Suprapubic skin (tissue), 4 donors: Measurements from ENCODE around the gene MTX1. TPM values are rescaled to one million over a fixed set of nuclear protein-coding genes. Genes with fewer than 3 reads are reported as not detected.
A peak's percentile ranks its signal among the peaks of the same experiment; 100 is the strongest.
"Not testable (repeated sequence)": the region's sequence is repeated elsewhere in the genome, so short reads cannot be mapped to it uniquely, and the experiment has no call there.

Experiments used
- DNase-seq, 2 donors: peaks; one replicate each; pipeline ENCODE4 v3.0.0-alpha.2; 2019; ENCODE audit warnings: low spot score in 2 of 2
- H3K27ac ChIP-seq: fragments of 200-600 bp; sonication (generic); one replicate; pipeline ENCODE4 v1.5.1; 2019
- H3K27me3 ChIP-seq: fragments of 200-600 bp; sonication (generic); one replicate; pipeline ENCODE4 v1.5.1; 2019
- H3K36me3 ChIP-seq: fragments of 200-600 bp; sonication (generic); one replicate; pipeline ENCODE4 v1.5.1; 2019
- H3K4me1 ChIP-seq: fragments of 200-600 bp; sonication (generic); one replicate; pipeline ENCODE4 v1.5.1; 2019
- H3K4me3 ChIP-seq: fragments of 200-600 bp; sonication (generic); one replicate; pipeline ENCODE4 v1.5.1; 2019; ENCODE audit warnings: mild to moderate bottlenecking
- H3K9me3 ChIP-seq: fragments of 200-600 bp; sonication (generic); one replicate; pipeline ENCODE4 v1.5.1; 2019
- EP300 ChIP-seq: sonication (generic); formaldehyde crosslinking; IDR thresholded peaks from one replicate; pipeline ENCODE4 v1.6.1; 2017; ENCODE audit warnings: antibody characterized with exemption
- POLR2A ChIP-seq, 2 donors: fragments of 450-650 bp; IDR thresholded peaks; one replicate each; pipeline ENCODE4 v1.6.1; 2017; ENCODE audit warnings: antibody characterized with exemption in 2 of 2, mild to moderate bottlenecking in 2 of 2, moderate library complexity in 2 of 2
- POLR2AphosphoS5 ChIP-seq, 3 donors: sonication (generic); formaldehyde crosslinking; IDR thresholded peaks; one replicate each; pipeline ENCODE4 v1.6.1; 2017; ENCODE audit warnings: antibody characterized with exemption in 3 of 3
- WGBS: methylation state at CpG from one replicate; pipeline ENCODE4 v1.1.5; 2018; 5-methylcytosine and 5-hydroxymethylcytosine counted together
- total RNA-seq, 4 donors: library from RNA; depleted of rRNA; stranded (reverse); fragments of >200 nt; gene quantifications; one replicate each; pipeline ENCODE4 v1.1.0, GENCODE V29; 2016
- TF ChIP-seq, protein P1 (sequence below), 2 donors: fragments of 200-600 bp in 1 of 2; fragments of 450-650 bp in 1 of 2; sonication (generic) in 1 of 2; IDR thresholded peaks; one replicate each; pipeline ENCODE4 v1.5.1; 2016 to 2019; ENCODE audit warnings: antibody characterized with exemption in 2 of 2, mild to moderate bottlenecking in 1 of 2, moderate library complexity in 1 of 2

MTX1 gene
- total RNA-seq, 4 donors from 2014 or later, result 19.8 to 51.7 (median 36.9) TPM

DNA sequence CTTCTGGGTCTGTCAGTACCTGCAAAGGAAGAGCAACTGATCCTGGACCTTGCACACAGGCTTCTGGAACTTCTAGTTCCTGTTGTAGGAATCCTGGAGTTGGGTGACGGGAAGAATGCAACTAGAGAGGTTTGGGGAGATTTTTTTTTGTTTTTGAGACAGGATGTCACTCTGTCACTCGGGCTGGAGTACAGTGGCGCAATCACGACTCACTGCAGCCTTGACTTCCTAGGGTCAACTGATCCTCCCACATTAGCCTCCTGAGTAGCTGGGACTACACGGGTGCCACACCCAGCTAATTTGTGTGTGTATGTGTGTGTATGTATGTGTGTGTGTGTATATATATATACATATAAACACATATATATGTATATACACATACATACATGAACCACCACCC is 28.0 kb downstream of the MTX1 start:
- Histone ChIP-seq H3K9me3 (no peaks in the 10 kb centered on the region), H3K27ac (no peak overlapping the region), H3K4me1 (peaks cover 27% of the 10 kb centered on the region), H3K4me3 (no peak overlapping the region), H3K36me3 (peaks cover 23% of the 10 kb centered on the region), H3K27me3 (no peaks in the 10 kb centered on the region)
- TF ChIP-seq POLR2A (IDR thresholded peaks at IDR 0.05), result no peak
- TF ChIP-seq EP300, result no peak
- TF ChIP-seq, protein P1, sequence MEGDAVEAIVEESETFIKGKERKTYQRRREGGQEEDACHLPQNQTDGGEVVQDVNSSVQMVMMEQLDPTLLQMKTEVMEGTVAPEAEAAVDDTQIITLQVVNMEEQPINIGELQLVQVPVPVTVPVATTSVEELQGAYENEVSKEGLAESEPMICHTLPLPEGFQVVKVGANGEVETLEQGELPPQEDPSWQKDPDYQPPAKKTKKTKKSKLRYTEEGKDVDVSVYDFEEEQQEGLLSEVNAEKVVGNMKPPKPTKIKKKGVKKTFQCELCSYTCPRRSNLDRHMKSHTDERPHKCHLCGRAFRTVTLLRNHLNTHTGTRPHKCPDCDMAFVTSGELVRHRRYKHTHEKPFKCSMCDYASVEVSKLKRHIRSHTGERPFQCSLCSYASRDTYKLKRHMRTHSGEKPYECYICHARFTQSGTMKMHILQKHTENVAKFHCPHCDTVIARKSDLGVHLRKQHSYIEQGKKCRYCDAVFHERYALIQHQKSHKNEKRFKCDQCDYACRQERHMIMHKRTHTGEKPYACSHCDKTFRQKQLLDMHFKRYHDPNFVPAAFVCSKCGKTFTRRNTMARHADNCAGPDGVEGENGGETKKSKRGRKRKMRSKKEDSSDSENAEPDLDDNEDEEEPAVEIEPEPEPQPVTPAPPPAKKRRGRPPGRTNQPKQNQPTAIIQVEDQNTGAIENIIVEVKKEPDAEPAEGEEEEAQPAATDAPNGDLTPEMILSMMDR (IDR thresholded peaks at IDR 0.05), result no peak
- TF ChIP-seq POLR2AphosphoS5 (IDR thresholded peaks at IDR 0.05), result no peak
- DNase-seq, result no peak
- WGBS, result 74% methylated on average over 5 of the region's 5 CpGs

DNA sequence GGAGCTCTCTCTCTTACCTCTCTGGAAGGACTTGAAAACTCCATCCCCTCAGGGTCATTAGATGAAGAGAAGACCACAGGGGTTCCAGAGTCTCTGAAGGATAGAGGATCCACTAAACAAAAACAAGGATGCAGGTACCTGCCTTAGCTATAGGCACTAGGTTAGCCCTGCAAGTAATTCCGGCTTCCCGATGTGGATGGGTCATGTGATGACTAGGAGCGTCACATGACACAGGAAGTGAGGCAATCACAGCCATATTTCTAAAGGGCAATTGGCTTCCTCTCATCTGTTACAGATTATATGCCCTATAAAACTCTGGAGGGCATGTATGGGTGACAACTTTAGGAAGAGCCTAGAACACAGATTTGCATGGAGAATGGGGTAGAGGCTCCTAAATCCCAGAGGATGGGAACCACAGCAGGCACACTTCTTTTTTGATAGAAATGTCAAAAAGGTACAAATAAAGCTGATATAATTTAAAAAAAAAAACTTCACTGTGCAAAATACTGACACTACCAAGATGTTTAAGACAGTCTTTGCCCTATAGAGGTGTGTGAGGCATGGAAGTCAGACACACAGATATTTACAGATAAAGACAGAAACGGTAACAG is 32.7 kb downstream of the MTX1 start:
- no peaks in the 10 kb centered on the region for H3K9me3 ChIP-seq
- 14% methylated on average over 4 of the region's 4 CpGs for WGBS
- no peak overlapping the region for H3K27ac ChIP-seq
- H3K36me3 ChIP-seq, result peaks cover 20% of the 10 kb centered on the region
- peak overlapping the region; percentile 42 for H3K4me3 ChIP-seq
- no peaks in the 10 kb centered on the region for H3K27me3 ChIP-seq
- H3K4me1 ChIP-seq, result peaks cover 46% of the 10 kb centered on the region
- DNase-seq, result peak; percentile 83 to 90
- no peak for TF ChIP-seq EP300
- peak; percentile 65 to 85 (median 72) for TF ChIP-seq POLR2AphosphoS5 (IDR thresholded peaks at IDR 0.05)

DNA sequence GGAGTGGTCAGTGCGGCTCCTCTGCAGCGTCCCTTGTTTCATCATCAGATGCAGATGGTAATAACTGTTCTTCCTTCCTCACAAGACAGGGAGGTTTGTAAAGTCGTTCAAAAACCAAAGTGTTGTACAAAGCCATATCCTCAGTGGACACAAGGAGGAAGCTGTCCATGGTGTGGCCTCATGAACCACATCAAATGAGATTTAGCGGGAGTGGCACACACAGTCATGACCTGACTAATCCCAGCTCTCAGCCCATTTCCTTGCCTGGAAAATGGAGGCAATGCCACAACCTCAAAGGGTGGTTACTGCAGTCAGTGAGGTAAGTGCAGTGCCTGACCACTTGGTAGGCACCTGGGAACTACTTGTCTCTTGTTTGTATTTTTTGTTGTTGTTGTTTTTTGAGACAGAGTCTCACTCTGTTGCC is 33.4 kb downstream of the MTX1 start:
- Histone ChIP-seq H3K4me3 (no peak overlapping the region), H3K4me1 (peaks cover 46% of the 10 kb centered on the region), H3K36me3 (peaks cover 13% of the 10 kb centered on the region), H3K9me3 (no peaks in the 10 kb centered on the region), H3K27me3 (no peaks in the 10 kb centered on the region), H3K27ac (no peak overlapping the region)
- 49% methylated on average over 4 of the region's 4 CpGs for WGBS
- TF ChIP-seq POLR2AphosphoS5 (IDR thresholded peaks at IDR 0.05), result no peak
- TF ChIP-seq EP300, result no peak
- TF ChIP-seq, protein P1 (IDR thresholded peaks at IDR 0.05), result no peak
- no peak for TF ChIP-seq POLR2A (IDR thresholded peaks at IDR 0.05)
- DNase-seq, result no peak

DNA sequence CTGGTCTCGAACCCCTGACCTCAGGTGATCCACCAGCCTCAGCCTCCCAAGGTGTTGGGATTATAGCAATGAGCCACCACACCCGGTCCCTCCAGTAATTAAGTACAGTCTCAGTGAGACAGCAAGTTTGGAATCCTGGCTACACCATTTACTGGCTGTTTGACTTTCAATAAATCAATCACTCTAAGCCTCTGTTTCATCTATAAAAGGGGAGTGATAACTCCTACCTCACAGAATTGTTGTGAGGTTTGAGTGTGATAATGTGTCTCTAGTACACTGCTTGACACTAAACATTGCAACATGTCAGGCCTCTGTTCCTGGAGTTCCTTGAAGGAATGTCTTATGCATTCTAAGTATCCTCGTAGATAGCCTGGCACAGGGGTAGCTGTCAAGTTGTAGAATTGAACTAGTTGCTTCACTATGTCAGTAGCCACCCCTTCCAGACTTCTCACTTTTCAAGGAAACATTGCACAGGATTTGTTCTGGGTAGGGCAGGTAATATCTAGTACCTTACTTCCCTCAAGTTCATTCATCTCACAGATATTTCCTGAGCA is 34.4 kb downstream of the MTX1 start:
- 73% methylated on average over 3 of the region's 3 CpGs for WGBS
- Histone ChIP-seq H3K9me3 (no peaks in the 10 kb centered on the region), H3K36me3 (peaks cover 10% of the 10 kb centered on the region), H3K27me3 (no peaks in the 10 kb centered on the region), H3K4me1 (peaks cover 46% of the 10 kb centered on the region), H3K4me3 (peak overlapping the region; percentile 64), H3K27ac (no peak overlapping the region)
- no peak for DNase-seq
- no peak for TF ChIP-seq POLR2A (IDR thresholded peaks at IDR 0.05)

DNA sequence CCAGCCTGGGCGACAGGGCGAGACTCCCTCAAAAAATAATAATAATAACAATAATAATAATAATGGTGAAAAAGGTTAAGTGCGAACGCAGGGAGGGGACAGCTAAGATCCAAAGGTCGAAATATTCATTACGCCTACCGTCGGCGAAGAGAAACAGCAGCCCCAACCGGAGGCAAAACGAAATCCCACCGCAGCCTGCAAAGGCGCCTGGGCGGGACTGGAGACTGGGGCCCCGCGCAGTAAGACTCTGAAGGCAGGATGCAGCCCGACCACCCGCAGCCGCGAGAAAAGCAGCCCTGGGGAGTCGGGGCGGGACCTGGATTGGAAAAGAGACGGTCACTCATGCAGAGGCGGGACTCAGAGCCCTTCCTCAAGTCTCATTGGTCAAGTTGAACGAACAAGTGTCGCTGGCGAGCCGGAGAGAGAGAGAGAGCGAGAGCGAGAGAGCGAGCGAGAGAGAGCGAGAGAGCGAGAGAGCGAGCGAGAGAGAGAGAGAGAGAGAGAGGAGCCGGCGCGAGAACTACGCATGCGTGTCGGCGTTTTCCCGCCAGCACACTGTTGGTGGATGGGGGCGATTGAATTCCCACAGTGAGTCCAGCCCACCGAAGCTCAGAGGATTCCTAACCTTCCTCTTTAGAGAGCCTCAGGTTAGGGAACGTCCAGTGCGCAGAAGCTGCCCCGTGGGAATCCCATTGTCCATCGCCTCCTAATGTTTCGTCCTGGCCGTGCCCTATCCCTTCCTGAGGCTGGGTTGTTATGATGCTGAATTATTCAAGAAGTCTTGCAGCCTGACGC is 36.1 kb downstream of the MTX1 start:
- under 1% methylated on average over 53 of the region's 53 CpGs for WGBS
- H3K36me3 ChIP-seq, result peaks cover 12% of the 10 kb centered on the region
- H3K4me3 ChIP-seq, result peak overlapping the region; percentile 64
- peak overlapping the region; percentile 81 for H3K27ac ChIP-seq
- no peaks in the 10 kb centered on the region for H3K9me3 ChIP-seq
- peak; percentile 75 to 99 (median 94) for TF ChIP-seq POLR2AphosphoS5 (IDR thresholded peaks at IDR 0.05)
- TF ChIP-seq EP300, result no peak
- TF ChIP-seq POLR2A (IDR thresholded peaks at IDR 0.05), result peak; percentile 78 to 87
- TF ChIP-seq, protein P1 (IDR thresholded peaks at IDR 0.05), result peak in 1 of 2 donors; percentile 93
- peaks cover 40% of the 10 kb centered on the region for H3K4me1 ChIP-seq
- H3K27me3 ChIP-seq, result no peaks in the 10 kb centered on the region
- DNase-seq, result peak; percentile 98 to 99

DNA sequence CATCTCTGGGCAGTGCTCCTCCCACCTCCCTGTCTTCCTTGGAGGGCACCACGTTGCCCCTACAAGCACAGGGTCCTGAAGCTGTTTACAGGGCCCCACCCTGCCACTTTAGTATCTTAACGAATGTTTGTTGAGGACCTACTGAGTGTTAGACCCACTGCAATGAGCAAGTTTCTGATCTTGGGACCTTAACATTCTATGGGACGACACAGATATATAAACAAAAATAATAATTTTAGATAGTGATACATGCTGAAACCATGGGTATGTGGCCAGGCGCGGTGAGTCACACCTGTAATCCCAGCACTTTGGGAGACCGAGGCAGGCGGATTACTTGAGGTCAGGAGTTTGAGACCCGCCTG is 36.6 kb downstream of the MTX1 start:
- WGBS, result 66% methylated on average over 8 of the region's 8 CpGs
- Histone ChIP-seq H3K4me3 (peak overlapping the region; percentile 64), H3K27me3 (no peaks in the 10 kb centered on the region), H3K4me1 (peaks cover 38% of the 10 kb centered on the region), H3K9me3 (no peaks in the 10 kb centered on the region), H3K36me3 (peaks cover 12% of the 10 kb centered on the region), H3K27ac (peak overlapping the region; percentile 81)
- no peak for DNase-seq
- TF ChIP-seq POLR2A (IDR thresholded peaks at IDR 0.05) (no peak), POLR2AphosphoS5 (IDR thresholded peaks at IDR 0.05) (no peak), EP300 (no peak)
- TF ChIP-seq, protein P1 (IDR thresholded peaks at IDR 0.05), result no peak

DNA sequence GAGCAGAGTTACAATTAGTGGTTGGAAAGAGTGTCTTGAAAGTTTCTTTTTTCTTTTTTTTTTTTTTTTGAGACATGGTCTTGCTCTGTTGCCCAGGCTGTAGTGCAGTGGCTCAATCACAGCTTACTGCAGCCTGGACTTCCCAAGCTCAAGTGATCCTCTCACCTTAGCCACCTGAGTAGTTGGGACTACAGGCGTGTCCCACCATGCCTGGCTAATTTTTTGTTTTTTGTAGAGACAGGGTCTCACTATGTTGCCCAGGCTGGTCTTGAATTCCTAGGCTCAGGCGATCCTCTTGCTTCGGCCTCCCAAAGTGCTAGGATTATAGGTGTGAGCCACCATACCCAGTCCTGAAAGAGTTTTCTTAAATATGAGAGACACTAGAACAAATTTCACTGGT is 38.3 kb downstream of the MTX1 start:
- H3K4me3 ChIP-seq, H3K27me3 ChIP-seq, H3K9me3 ChIP-seq, DNase-seq, H3K27ac ChIP-seq: not testable (repeated sequence)
- Histone ChIP-seq H3K4me1 (peaks cover 40% of the 10 kb centered on the region), H3K36me3 (peaks cover 12% of the 10 kb centered on the region)
- WGBS, result 94% methylated on average over 3 of the region's 3 CpGs
